Vagina (tissue), 2 donors: ENCODE data around the gene E2F7. TPM values are rescaled to one million over a fixed set of nuclear protein-coding genes. Genes with fewer than 3 reads are reported as not detected.

Source experiments
- DNase-seq, 2 donors: peaks; one replicate each; pipeline ENCODE4 v3.0.0-alpha.2; 2017; ENCODE audit errors: extremely low spot score in 2 of 2
- H3K27ac ChIP-seq: fragments of 200-600 bp; sonication (generic); one replicate; pipeline ENCODE4 v1.5.1; 2019
- H3K27me3 ChIP-seq: fragments of 200-600 bp; sonication (generic); one replicate; pipeline ENCODE4 v1.5.1; 2019
- H3K36me3 ChIP-seq, 2 donors: fragments of 200-600 bp; sonication (generic); one replicate each; pipeline ENCODE4 v1.5.1; 2017 to 2019
- H3K4me1 ChIP-seq: fragments of 200-600 bp; sonication (generic); one replicate; pipeline ENCODE4 v1.5.1; 2019
- H3K4me3 ChIP-seq, 2 donors: fragments of 200-600 bp; sonication (generic); 1 replicate in 1 of 2; 2 replicates in 1 of 2; pipeline ENCODE4 v1.5.1; 2016 to 2019
- H3K9me3 ChIP-seq: fragments of 200-600 bp; sonication (generic); one replicate; pipeline ENCODE4 v1.5.1; 2019
- POLR2A ChIP-seq, 2 donors: fragments of 450-650 bp; IDR thresholded peaks; one replicate each; pipeline ENCODE4 v1.6.1; 2017; ENCODE audit warnings: antibody characterized with exemption in 2 of 2, mild to moderate bottlenecking in 2 of 2, moderate library complexity in 2 of 2
- POLR2AphosphoS5 ChIP-seq, 2 donors: sonication (generic); formaldehyde crosslinking; IDR thresholded peaks; one replicate each; pipeline ENCODE4 v1.9.0; 2017; ENCODE audit warnings: antibody characterized with exemption in 2 of 2, mild to moderate bottlenecking in 2 of 2, low read depth in 1 of 2; ENCODE audit not compliant: insufficient read depth in 1 of 2
- intact Hi-C: fragments of 100-400 bp; cut with DNase I; formaldehyde crosslinking; loops from one replicate; pipeline ENCODE4 v1.15.1; 2023
- total RNA-seq: library from RNA; depleted of rRNA; stranded (reverse); fragments of >200 nt; gene quantifications from one replicate; pipeline ENCODE4 v1.2.3, GENCODE V29; 2016
- TF ChIP-seq, protein P1 (sequence below), 3 experiments: fragments of 450-650 bp in 2 of 3; fragments of 200-600 bp in 1 of 3; sonication (generic) in 1 of 3; IDR thresholded peaks; one replicate each; pipeline ENCODE4 v1.5.1; 2017 to 2019; ENCODE audit warnings: antibody characterized with exemption in 3 of 3, mild to moderate bottlenecking in 2 of 3, moderate library complexity in 2 of 3

Gene E2F7
- total RNA-seq, 1 donor from 2014 or later, result 2.2 TPM

DNA sequence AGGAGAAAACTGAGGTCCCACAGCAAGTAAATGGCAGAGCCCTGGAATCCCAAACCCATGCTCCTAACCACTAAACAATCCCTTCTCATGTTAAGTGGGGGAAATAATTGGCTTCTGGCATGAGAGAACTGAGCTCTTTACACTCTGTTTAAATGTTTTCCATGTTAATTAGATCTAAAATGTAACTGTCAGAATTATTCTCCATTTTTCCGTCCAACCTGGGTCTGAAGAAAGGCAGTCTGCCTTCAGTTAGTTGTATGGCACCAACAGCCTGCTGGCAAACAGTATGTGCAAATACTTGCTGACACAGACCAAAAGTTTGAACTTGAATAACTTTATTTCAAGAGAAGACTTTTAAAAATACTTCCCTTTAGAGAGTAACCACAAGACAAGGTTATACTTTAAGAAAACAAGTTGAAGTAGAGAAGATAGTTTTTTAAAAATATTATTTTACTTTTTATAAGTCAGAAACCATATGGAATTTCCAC lies 59.7 kb downstream of the E2F7 start:
- no peaks in the 10 kb centered on the region for H3K36me3 ChIP-seq
- intact Hi-C loops, result no loop called here
- H3K27me3 ChIP-seq, result no peaks in the 10 kb centered on the region
- H3K4me1 ChIP-seq, result no peaks in the 10 kb centered on the region
- no peak overlapping the region for H3K4me3 ChIP-seq
- H3K9me3 ChIP-seq, result no peaks in the 10 kb centered on the region
- H3K27ac ChIP-seq, result no peak overlapping the region
- TF ChIP-seq POLR2A (IDR thresholded peaks at IDR 0.05) (no peak), POLR2AphosphoS5 (IDR thresholded peaks at IDR 0.05; ENCODE audit: insufficient read depth in 1 of 2, low read depth in 1 of 2) (no peak)
- TF ChIP-seq, protein P1, sequence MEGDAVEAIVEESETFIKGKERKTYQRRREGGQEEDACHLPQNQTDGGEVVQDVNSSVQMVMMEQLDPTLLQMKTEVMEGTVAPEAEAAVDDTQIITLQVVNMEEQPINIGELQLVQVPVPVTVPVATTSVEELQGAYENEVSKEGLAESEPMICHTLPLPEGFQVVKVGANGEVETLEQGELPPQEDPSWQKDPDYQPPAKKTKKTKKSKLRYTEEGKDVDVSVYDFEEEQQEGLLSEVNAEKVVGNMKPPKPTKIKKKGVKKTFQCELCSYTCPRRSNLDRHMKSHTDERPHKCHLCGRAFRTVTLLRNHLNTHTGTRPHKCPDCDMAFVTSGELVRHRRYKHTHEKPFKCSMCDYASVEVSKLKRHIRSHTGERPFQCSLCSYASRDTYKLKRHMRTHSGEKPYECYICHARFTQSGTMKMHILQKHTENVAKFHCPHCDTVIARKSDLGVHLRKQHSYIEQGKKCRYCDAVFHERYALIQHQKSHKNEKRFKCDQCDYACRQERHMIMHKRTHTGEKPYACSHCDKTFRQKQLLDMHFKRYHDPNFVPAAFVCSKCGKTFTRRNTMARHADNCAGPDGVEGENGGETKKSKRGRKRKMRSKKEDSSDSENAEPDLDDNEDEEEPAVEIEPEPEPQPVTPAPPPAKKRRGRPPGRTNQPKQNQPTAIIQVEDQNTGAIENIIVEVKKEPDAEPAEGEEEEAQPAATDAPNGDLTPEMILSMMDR (IDR thresholded peaks at IDR 0.05), result no peak
- no peak for DNase-seq

GRCh38 chr12:77003914-77004313 lies 61.5 kb downstream of the E2F7 start:
- Histone ChIP-seq H3K4me3 (no peak overlapping the region), H3K36me3 (no peaks in the 10 kb centered on the region), H3K4me1 (no peaks in the 10 kb centered on the region), H3K27ac (no peak overlapping the region), H3K27me3 (no peaks in the 10 kb centered on the region), H3K9me3 (no peaks in the 10 kb centered on the region)
- DNase-seq, result no peak
- no peak for TF ChIP-seq POLR2AphosphoS5 (IDR thresholded peaks at IDR 0.05; ENCODE audit: insufficient read depth in 1 of 2, low read depth in 1 of 2)
- intact Hi-C loops, result no loop called here

DNA sequence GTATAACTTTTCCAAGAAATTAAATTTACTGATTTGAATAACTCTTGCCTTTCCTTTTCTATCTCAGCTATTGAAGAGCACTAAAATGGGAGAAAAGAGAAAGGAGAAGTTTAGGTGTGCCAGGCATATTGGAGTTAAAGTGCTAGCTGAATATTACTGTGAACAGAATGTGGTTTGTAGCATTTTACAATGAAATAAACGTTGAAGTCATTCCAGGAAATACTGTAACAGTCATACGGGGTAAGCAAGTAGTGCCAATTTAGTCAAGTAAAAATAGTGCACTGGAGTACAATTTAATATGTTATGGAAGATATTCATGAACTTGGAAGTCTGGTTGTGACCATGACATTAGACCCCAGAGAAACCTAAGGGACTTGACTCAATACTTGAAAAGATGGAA lies 62.1 kb downstream of the E2F7 start:
- no peak for TF ChIP-seq POLR2A (IDR thresholded peaks at IDR 0.05)
- no peak for TF ChIP-seq POLR2AphosphoS5 (IDR thresholded peaks at IDR 0.05; ENCODE audit: insufficient read depth in 1 of 2, low read depth in 1 of 2)
- TF ChIP-seq, protein P1 (IDR thresholded peaks at IDR 0.05), result no peak
- no peak overlapping the region for H3K27ac ChIP-seq
- intact Hi-C loops, result no loop called here
- DNase-seq, result no peak
- H3K36me3 ChIP-seq, result no peaks in the 10 kb centered on the region
- no peak overlapping the region for H3K4me3 ChIP-seq
- no peaks in the 10 kb centered on the region for H3K27me3 ChIP-seq
- no peaks in the 10 kb centered on the region for H3K4me1 ChIP-seq
- no peaks in the 10 kb centered on the region for H3K9me3 ChIP-seq

- Histone ChIP-seq H3K9me3 (no peaks in the 10 kb centered on the region), H3K4me1 (no peaks in the 10 kb centered on the region), H3K27ac (no peak overlapping the region), H3K4me3 (no peak overlapping the region), H3K36me3 (no peaks in the 10 kb centered on the region), H3K27me3 (no peaks in the 10 kb centered on the region)
- TF ChIP-seq POLR2A (IDR thresholded peaks at IDR 0.05), result no peak
- no peak for DNase-seq
- intact Hi-C loops, result no loop called here
Measured at GRCh38 chr12:77002382-77002781, 63.0 kb downstream of the E2F7 start.

DNA sequence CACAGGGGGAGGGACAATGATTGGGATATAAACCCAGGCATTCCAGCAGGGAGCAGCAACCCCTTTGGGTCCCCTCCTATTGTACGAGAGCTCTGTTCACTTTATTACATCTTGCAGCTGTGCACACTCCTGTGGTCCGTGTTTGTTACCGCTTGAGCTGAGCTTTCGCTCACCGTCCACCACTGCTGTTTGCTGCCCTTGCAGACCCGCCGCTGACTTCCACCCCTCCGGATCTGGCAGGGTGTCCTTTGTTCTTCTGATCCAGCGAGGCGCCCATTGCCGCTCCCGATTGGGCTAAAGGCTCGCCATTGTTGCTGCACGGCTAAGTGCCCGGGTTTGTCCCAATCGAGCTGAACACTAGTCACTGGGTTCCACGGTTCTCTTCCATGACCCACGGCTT lies 64.1 kb downstream of the E2F7 start:
- DNase-seq, result no peak
- intact Hi-C loops, result no loop called here
- Histone ChIP-seq H3K27ac (no peak overlapping the region), H3K4me3 (no peak overlapping the region), H3K9me3 (no peaks in the 10 kb centered on the region), H3K36me3 (no peaks in the 10 kb centered on the region), H3K4me1 (no peaks in the 10 kb centered on the region), H3K27me3 (no peaks in the 10 kb centered on the region)
- TF ChIP-seq POLR2A (IDR thresholded peaks at IDR 0.05) (no peak), POLR2AphosphoS5 (IDR thresholded peaks at IDR 0.05; ENCODE audit: insufficient read depth in 1 of 2, low read depth in 1 of 2) (no peak)
- TF ChIP-seq, protein P1 (IDR thresholded peaks at IDR 0.05), result no peak

GRCh38 chr12:76998908-76999556 lies 66.3 kb downstream of the E2F7 start:
- no peak overlapping the region for H3K27ac ChIP-seq
- no peaks in the 10 kb centered on the region for H3K9me3 ChIP-seq
- no peak for DNase-seq
- no peaks in the 10 kb centered on the region for H3K4me1 ChIP-seq
- H3K4me3 ChIP-seq, result no peak overlapping the region
- no peaks in the 10 kb centered on the region for H3K36me3 ChIP-seq
- intact Hi-C loops, result no loop called here
- H3K27me3 ChIP-seq, result no peaks in the 10 kb centered on the region
- no peak for TF ChIP-seq POLR2AphosphoS5 (IDR thresholded peaks at IDR 0.05; ENCODE audit: insufficient read depth in 1 of 2, low read depth in 1 of 2)
- TF ChIP-seq, protein P1 (IDR thresholded peaks at IDR 0.05), result no peak
- no peak for TF ChIP-seq POLR2A (IDR thresholded peaks at IDR 0.05)
